HEK293 (cell line): Measurements from ENCODE around the gene CDH7.

Experiments
- OSR2 ChIP-seq: fragments of 450-650 bp; formaldehyde crosslinking; IDR thresholded peaks from 2 replicates; pipeline ENCODE4 v1.5.1; 2016; ENCODE audit warnings: missing biosample characterization, missing genetic modification characterization
- SALL2 ChIP-seq: fragments of 450-650 bp; formaldehyde crosslinking; IDR thresholded peaks from 2 replicates; pipeline ENCODE4 v1.5.0; 2017; ENCODE audit warnings: missing biosample characterization, mild to moderate bottlenecking, missing genetic modification characterization, borderline replicate concordance
- SCRT1 ChIP-seq: fragments of 450-650 bp; formaldehyde crosslinking; IDR thresholded peaks from 2 replicates; pipeline ENCODE4 v1.5.1; 2016; ENCODE audit warnings: missing biosample characterization, missing genetic modification characterization, borderline replicate concordance
- TRIM28 ChIP-seq: IDR thresholded peaks from 2 replicates; pipeline ENCODE4 v1.6.1; 2011; ENCODE audit warnings: low read length, control low read depth, borderline replicate concordance
- ZBTB49 ChIP-seq: fragments of 450-650 bp; formaldehyde crosslinking; IDR thresholded peaks from 2 replicates; pipeline ENCODE4 v1.5.1; 2016; ENCODE audit warnings: missing biosample characterization, missing genetic modification characterization, low read depth
- ZBTB7A ChIP-seq: fragments of 450-650 bp; formaldehyde crosslinking; IDR thresholded peaks from 2 replicates; pipeline ENCODE4 v1.5.1; 2016; ENCODE audit warnings: low read depth, missing biosample characterization, missing genetic modification characterization
- ZFP37 ChIP-seq: fragments of 450-650 bp; formaldehyde crosslinking; IDR thresholded peaks from 2 replicates; pipeline ENCODE4 v1.5.1; 2016; ENCODE audit warnings: missing biosample characterization, missing genetic modification characterization
- ZNF140 ChIP-seq: fragments of 450-650 bp; formaldehyde crosslinking; IDR thresholded peaks from 2 replicates; pipeline ENCODE4 v1.5.1; 2016; ENCODE audit warnings: missing biosample characterization, missing genetic modification characterization
- ZNF24 ChIP-seq: fragments of 450-650 bp; formaldehyde crosslinking; IDR thresholded peaks from 2 replicates; pipeline ENCODE4 v1.5.1; 2016; ENCODE audit warnings: missing biosample characterization, missing genetic modification characterization
- ZNF266 ChIP-seq: fragments of 450-650 bp; formaldehyde crosslinking; IDR thresholded peaks from 2 replicates; pipeline ENCODE4 v1.5.1; 2016; ENCODE audit warnings: missing biosample characterization, missing genetic modification characterization, low read depth
- ZNF37A ChIP-seq: fragments of 450-650 bp; IDR thresholded peaks from 2 replicates; pipeline ENCODE4 v1.5.1; 2018; ENCODE audit warnings: missing biosample characterization, missing genetic modification characterization
- ZNF391 ChIP-seq: fragments of 450-650 bp; formaldehyde crosslinking; IDR thresholded peaks from 2 replicates; pipeline ENCODE4 v1.5.1; 2016; ENCODE audit warnings: low read depth, missing biosample characterization, missing genetic modification characterization, borderline replicate concordance
- ZNF521 ChIP-seq: fragments of 450-650 bp; formaldehyde crosslinking; IDR thresholded peaks from 2 replicates; pipeline ENCODE4 v1.5.1; 2017; ENCODE audit warnings: missing biosample characterization, mild to moderate bottlenecking, missing genetic modification characterization
- ZNF585B ChIP-seq: fragments of 450-650 bp; formaldehyde crosslinking; IDR thresholded peaks from 2 replicates; pipeline ENCODE4 v1.5.1; 2016; ENCODE audit warnings: missing biosample characterization, missing genetic modification characterization
- ZNF830 ChIP-seq: fragments of 450-650 bp; IDR thresholded peaks from 2 replicates; pipeline ENCODE4 v1.5.0; 2018; ENCODE audit warnings: missing biosample characterization, missing genetic modification characterization, low read depth, mild to moderate bottlenecking, moderate library complexity
- ZNF843 ChIP-seq: fragments of 450-650 bp; formaldehyde crosslinking; IDR thresholded peaks from 2 replicates; pipeline ENCODE4 v1.5.1; 2016; ENCODE audit warnings: missing biosample characterization, missing genetic modification characterization
- ZSCAN16 ChIP-seq: fragments of 450-650 bp; formaldehyde crosslinking; IDR thresholded peaks from 2 replicates; pipeline ENCODE4 v1.5.1; 2016; ENCODE audit warnings: missing biosample characterization, missing genetic modification characterization
- ZSCAN23 ChIP-seq: fragments of 450-650 bp; formaldehyde crosslinking; IDR thresholded peaks from 2 replicates; pipeline ENCODE4 v1.5.1; 2016; ENCODE audit warnings: missing biosample characterization, missing genetic modification characterization
- ZSCAN30 ChIP-seq: fragments of 450-650 bp; IDR thresholded peaks from 2 replicates; pipeline ENCODE4 v1.5.1; 2018; ENCODE audit warnings: missing biosample characterization, mild to moderate bottlenecking, missing genetic modification characterization, moderate library complexity
- ZXDB ChIP-seq: fragments of 450-650 bp; formaldehyde crosslinking; IDR thresholded peaks from 2 replicates; pipeline ENCODE4 v1.5.1; 2016; ENCODE audit warnings: missing biosample characterization, missing genetic modification characterization
- TF ChIP-seq, protein P1 (sequence below): fragments of 450-650 bp; formaldehyde crosslinking; IDR thresholded peaks from 2 replicates; pipeline ENCODE4 v1.5.1; 2016; ENCODE audit warnings: missing biosample characterization, missing genetic modification characterization
- TF ChIP-seq, protein P2 (sequence below): fragments of 450-650 bp; formaldehyde crosslinking; IDR thresholded peaks from 2 replicates; pipeline ENCODE4 v1.5.1; 2016; ENCODE audit warnings: missing biosample characterization, missing genetic modification characterization
- TF ChIP-seq, protein P3 (sequence below): fragments of 450-650 bp; formaldehyde crosslinking; IDR thresholded peaks from 2 replicates; pipeline ENCODE4; 2016; ENCODE audit warnings: missing biosample characterization, missing genetic modification characterization
- TF ChIP-seq, protein P4 (sequence below): fragments of 450-650 bp; formaldehyde crosslinking; IDR thresholded peaks from 2 replicates; pipeline ENCODE4 v1.5.1; 2017; ENCODE audit warnings: missing biosample characterization, missing genetic modification characterization
- TF ChIP-seq, protein P5 (sequence below): fragments of 450-650 bp; formaldehyde crosslinking; IDR thresholded peaks from 2 replicates; pipeline ENCODE4 v1.5.1; 2016; ENCODE audit warnings: missing biosample characterization, missing genetic modification characterization
- TF ChIP-seq, protein P6 (sequence below): fragments of 450-650 bp; formaldehyde crosslinking; IDR thresholded peaks from 2 replicates; pipeline ENCODE4 v1.5.1; 2017; ENCODE audit warnings: missing biosample characterization, mild to moderate bottlenecking, missing genetic modification characterization, moderate library complexity
- TF ChIP-seq, protein P7 (sequence below): fragments of 450-650 bp; formaldehyde crosslinking; IDR thresholded peaks from 2 replicates; pipeline ENCODE4 v1.5.1; 2016; ENCODE audit warnings: missing biosample characterization, missing genetic modification characterization

The CDH7 gene

DNA sequence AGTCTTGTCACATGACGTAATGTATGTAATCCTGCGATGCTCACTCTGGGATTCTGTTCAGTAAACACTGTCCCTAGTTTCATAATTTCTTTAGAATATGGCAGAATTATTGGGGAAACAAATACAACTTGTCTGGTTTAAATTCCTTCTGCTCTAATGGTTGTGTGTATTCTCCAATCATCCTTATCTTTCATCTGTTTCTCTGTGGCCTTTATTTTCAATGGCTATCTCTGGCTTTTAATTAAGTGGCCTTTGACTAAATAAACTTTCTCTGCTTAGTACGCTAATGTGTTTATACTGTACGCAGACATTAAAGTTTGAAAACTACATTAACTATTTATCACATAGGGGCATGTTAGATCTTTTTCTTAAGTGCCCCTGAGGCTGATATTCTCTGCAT is 40.9 kb downstream of the CDH7 start (continued):
- TF ChIP-seq, protein P1, sequence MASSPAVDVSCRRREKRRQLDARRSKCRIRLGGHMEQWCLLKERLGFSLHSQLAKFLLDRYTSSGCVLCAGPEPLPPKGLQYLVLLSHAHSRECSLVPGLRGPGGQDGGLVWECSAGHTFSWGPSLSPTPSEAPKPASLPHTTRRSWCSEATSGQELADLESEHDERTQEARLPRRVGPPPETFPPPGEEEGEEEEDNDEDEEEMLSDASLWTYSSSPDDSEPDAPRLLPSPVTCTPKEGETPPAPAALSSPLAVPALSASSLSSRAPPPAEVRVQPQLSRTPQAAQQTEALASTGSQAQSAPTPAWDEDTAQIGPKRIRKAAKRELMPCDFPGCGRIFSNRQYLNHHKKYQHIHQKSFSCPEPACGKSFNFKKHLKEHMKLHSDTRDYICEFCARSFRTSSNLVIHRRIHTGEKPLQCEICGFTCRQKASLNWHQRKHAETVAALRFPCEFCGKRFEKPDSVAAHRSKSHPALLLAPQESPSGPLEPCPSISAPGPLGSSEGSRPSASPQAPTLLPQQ (tag by site-specific recombination): no peak
- TF ChIP-seq ZNF266 (tag by site-specific recombination) (no peak), ZBTB7A (tag by site-specific recombination) (no peak), SALL2 (no peak), ZNF830 (tag by site-specific recombination) (no peak), ZNF24 (tag by site-specific recombination) (no peak), ZNF585B (tag by site-specific recombination) (no peak), ZSCAN23 (tag by site-specific recombination) (no peak), TRIM28 (no peak), ZFP37 (no peak), ZNF140 (no peak), ZXDB (tag by site-specific recombination) (peak; percentile 50; the same call in 1 of the 2 replicates), ZSCAN30 (no peak), ZBTB49 (tag by site-specific recombination) (no peak), ZSCAN16 (tag by site-specific recombination) (no peak), SCRT1 (tag by site-specific recombination) (no peak), OSR2 (tag by site-specific recombination) (peak; percentile 18; the same call in 1 of the 2 replicates), ZNF843 (tag by site-specific recombination) (0 out of 2 replicates have a peak, but pooled peaks have one; percentile 36), ZNF37A (tag by site-specific recombination) (no peak), ZNF521 (no peak), ZNF391 (tag by site-specific recombination) (no peak)
- TF ChIP-seq, protein P2, sequence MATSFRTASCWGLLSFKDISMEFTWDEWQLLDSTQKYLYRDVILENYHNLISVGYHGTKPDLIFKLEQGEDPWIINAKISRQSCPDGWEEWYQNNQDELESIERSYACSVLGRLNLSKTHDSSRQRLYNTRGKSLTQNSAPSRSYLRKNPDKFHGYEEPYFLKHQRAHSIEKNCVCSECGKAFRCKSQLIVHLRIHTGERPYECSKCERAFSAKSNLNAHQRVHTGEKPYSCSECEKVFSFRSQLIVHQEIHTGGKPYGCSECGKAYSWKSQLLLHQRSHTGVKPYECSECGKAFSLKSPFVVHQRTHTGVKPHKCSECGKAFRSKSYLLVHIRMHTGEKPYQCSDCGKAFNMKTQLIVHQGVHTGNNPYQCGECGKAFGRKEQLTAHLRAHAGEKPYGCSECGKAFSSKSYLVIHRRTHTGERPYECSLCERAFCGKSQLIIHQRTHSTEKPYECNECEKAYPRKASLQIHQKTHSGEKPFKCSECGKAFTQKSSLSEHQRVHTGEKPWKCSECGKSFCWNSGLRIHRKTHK (tag by site-specific recombination): no peak
- TF ChIP-seq, protein P3, sequence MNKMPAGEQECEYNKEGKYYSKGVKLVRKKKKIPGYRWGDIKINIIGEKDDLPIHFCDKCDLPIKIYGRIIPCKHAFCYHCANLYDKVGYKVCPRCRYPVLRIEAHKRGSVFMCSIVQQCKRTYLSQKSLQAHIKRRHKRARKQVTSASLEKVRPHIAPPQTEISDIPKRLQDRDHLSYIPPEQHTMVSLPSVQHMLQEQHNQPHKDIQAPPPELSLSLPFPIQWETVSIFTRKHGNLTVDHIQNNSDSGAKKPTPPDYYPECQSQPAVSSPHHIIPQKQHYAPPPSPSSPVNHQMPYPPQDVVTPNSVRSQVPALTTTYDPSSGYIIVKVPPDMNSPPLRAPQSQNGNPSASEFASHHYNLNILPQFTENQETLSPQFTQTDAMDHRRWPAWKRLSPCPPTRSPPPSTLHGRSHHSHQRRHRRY: no peak
- TF ChIP-seq, protein P4, sequence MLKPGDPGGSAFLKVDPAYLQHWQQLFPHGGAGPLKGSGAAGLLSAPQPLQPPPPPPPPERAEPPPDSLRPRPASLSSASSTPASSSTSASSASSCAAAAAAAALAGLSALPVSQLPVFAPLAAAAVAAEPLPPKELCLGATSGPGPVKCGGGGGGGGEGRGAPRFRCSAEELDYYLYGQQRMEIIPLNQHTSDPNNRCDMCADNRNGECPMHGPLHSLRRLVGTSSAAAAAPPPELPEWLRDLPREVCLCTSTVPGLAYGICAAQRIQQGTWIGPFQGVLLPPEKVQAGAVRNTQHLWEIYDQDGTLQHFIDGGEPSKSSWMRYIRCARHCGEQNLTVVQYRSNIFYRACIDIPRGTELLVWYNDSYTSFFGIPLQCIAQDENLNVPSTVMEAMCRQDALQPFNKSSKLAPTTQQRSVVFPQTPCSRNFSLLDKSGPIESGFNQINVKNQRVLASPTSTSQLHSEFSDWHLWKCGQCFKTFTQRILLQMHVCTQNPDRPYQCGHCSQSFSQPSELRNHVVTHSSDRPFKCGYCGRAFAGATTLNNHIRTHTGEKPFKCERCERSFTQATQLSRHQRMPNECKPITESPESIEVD (tag by site-specific recombination): peak; percentile 44; the same call in 1 of the 2 replicates
- TF ChIP-seq, protein P5, sequence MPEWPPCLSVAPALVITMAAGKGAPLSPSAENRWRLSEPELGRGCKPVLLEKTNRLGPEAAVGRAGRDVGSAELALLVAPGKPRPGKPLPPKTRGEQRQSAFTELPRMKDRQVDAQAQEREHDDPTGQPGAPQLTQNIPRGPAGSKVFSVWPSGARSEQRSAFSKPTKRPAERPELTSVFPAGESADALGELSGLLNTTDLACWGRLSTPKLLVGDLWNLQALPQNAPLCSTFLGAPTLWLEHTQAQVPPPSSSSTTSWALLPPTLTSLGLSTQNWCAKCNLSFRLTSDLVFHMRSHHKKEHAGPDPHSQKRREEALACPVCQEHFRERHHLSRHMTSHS (tag by site-specific recombination): no peak
- TF ChIP-seq, protein P6, sequence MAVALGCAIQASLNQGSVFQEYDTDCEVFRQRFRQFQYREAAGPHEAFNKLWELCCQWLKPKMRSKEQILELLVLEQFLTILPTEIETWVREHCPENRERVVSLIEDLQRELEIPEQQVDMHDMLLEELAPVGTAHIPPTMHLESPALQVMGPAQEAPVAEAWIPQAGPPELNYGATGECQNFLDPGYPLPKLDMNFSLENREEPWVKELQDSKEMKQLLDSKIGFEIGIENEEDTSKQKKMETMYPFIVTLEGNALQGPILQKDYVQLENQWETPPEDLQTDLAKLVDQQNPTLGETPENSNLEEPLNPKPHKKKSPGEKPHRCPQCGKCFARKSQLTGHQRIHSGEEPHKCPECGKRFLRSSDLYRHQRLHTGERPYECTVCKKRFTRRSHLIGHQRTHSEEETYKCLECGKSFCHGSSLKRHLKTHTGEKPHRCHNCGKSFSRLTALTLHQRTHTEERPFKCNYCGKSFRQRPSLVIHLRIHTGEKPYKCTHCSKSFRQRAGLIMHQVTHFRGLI (tag by site-specific recombination): no peak
- TF ChIP-seq, protein P7, sequence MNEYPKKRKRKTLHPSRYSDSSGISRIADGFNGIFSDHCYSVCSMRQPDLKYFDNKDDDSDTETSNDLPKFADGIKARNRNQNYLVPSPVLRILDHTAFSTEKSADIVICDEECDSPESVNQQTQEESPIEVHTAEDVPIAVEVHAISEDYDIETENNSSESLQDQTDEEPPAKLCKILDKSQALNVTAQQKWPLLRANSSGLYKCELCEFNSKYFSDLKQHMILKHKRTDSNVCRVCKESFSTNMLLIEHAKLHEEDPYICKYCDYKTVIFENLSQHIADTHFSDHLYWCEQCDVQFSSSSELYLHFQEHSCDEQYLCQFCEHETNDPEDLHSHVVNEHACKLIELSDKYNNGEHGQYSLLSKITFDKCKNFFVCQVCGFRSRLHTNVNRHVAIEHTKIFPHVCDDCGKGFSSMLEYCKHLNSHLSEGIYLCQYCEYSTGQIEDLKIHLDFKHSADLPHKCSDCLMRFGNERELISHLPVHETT (tag by site-specific recombination): no peak
